Motor neuron (in vitro differentiated cells): ENCODE results near the gene PRMT7. TPM values are rescaled to one million over a fixed set of nuclear protein-coding genes. Genes with fewer than 3 reads are reported as not detected.
A peak's percentile ranks its signal among the peaks of the same experiment; 100 is the strongest.
"Not testable (repeated sequence)": the region's sequence is repeated elsewhere in the genome, so short reads cannot be mapped to it uniquely, and the experiment has no call there.

Experiments used
- ATAC-seq, 8 experiments: fragments of 200-7000 bp; cut with Tn5 transposase; replicated peaks in 6 of 8; 2 replicates each; pipeline ENCODE4 v1.8.0; 2021; ENCODE audit warnings: mild to moderate bottlenecking in 8 of 8, moderate library complexity in 8 of 8
- H3K27ac ChIP-seq, 2 donors: fragments of 250-450 bp; sonication (Bioruptor Pico); 2 replicates each; pipeline ENCODE4 v1.9.0; 2021; ENCODE audit warnings: antibody characterized with exemption in 2 of 2, mild to moderate bottlenecking in 2 of 2, moderate library complexity in 1 of 2
- H3K4me1 ChIP-seq, 2 donors: fragments of 250-450 bp; sonication (Bioruptor Pico); replicated peaks in 1 of 2; 2 replicates each; pipeline ENCODE4 v1.6.1; 2021; ENCODE audit warnings: antibody characterized with exemption in 2 of 2, mild to moderate bottlenecking in 2 of 2, moderate library complexity in 1 of 2
- H3K4me3 ChIP-seq, 5 donors: fragments of 250-450 bp; sonication (Bioruptor Pico); 2 replicates each; pipeline ENCODE4 v1.9.0; 2021; ENCODE audit warnings: antibody characterized with exemption in 5 of 5, mild to moderate bottlenecking in 5 of 5, moderate library complexity in 4 of 5
- WGBS, 10 experiments: fragments of 450-650 bp; shearing (Covaris generic); methylation state at CpG; one replicate each; pipeline ENCODE4 v1.0.0; 2022; 5-methylcytosine and 5-hydroxymethylcytosine counted together
- in situ Hi-C, 9 experiments: fragments of 400-800 bp; cut with MboI; loops; one replicate each; pipeline ENCODE4 v1.15.0; 2021; ENCODE audit warnings: low sequenced_read_pairs in 9 of 9, low pct_unique_long_range_greater_than_20kb in 2 of 9; ENCODE audit not compliant: unreplicated experiment in 9 of 9
- total RNA-seq, 8 experiments: library from RNA; unstranded; fragments of 300-600 nt; gene quantifications; 2 replicates each; pipeline versions ENCODE4 v1.2.3 to v1.2.4, GENCODE V29; 2022

PRMT7 gene
- total RNA-seq, 8 experiments from 2014 or later: 28.3 to 76.4 (median 37.3) TPM

DNA sequence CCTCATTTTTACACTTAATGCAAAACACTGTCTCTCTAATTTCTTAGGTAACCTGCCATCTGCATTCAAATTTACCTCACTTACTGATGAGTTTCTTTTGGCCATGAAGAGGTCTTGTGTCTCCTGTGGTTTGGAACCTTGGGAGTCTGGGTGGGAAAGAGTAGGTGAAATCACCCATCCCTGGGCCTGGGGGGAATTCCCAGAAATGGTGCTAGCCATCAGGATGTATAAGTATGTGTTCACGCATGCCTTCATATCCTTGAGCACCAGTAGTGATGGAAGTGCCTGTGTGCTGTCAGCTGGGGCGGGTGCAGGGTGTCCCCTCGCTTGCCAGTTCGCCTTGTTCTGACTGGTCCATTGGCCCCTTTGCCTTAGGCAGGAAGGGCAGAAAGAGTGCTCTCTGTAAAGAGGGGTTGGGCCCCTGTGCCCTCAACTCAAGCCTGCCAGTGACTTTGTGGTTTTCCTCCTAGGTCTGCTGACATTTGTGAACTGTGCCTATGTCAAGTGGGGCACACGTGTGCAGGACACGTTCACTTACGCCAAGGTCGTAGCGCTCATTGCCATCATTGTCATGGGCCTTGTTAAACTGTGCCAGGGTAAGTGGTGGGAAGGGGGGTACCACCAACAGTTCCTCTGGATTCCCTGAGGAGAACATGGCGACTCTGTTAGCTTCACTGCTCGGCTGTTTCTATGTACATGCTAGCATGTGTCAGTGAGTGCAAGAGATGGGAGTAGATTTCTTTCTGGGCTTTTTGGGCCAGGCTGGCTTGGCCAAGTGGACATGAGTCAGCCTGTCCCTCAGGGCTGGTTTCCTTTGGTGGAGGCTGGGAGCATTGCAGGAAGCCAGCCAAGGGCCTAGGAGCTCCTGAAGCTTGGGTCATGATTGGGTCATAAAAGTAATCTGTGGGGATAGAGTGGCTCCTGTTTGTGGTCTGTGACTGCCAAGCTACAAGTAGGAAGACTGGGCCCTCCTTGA lies 23.3 kb upstream of the PRMT7 start:
- H3K27ac ChIP-seq: no peak overlapping the region
- ATAC-seq: peak in 3 of 8 experiments; percentile 39 to 92 (median 91)
- in situ Hi-C loops: no loop called here

DNA sequence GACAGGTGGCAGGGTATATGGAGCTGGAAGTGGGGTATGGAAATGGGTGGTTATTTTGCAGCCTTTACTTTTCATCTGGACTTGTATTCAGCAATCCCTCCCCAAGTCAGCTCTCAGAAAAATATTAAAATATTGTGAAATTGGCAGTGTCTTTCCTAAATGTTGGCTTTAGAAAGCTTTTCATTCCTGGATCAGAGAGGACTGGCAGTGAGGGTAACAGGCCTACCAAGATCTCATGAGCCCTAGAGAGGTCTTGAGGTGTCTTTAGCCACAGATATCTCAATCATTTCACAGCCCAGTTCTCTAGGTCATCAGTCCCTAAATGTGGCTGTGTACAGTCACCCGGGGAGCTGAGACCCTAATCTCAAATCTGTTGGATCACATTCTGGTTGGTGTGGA lies 22.6 kb upstream of the PRMT7 start:
- no peak for ATAC-seq
- WGBS, 10 experiments: 71 to 100% (median 100%) methylated on average over 1 of the region's 1 CpG; no CpG with 5 or more reads in 7 of the 10 experiments
- no peak overlapping the region for H3K4me3 ChIP-seq
- in situ Hi-C loops: no loop called here
- no peak overlapping the region for H3K27ac ChIP-seq
- H3K4me1 ChIP-seq: no peaks in the 10 kb centered on the region

More for the DNA sequence above, 23.3 kb upstream of the PRMT7 start:
- 88 to 95% (median 94%) methylated on average over 3 to 8 of the region's 11 CpGs; no CpG with 5 or more reads in 6 of the 10 experiments for WGBS, 10 experiments
- H3K4me1 ChIP-seq: no peaks in the 10 kb centered on the region
- no peak overlapping the region for H3K4me3 ChIP-seq

DNA sequence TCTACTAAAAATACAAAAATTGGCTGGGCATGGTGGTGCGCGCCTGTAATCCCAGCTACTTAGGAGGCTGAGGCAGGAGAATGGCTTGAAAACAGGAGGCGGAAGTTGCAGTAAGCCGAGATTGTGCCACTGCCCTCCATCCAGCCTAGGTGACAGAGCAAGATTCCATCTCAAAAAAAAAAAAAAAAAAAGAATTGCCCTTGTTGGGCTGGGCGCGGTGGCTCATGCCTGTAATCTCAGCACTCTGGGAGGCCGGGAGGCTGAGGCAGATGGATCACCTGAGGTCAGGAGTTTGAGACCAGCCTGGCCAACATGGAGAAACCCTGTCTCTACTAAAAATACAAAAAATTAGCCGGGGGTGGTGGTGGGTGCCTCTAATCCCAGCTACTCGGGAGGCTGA lies 22.0 kb upstream of the PRMT7 start:
- in situ Hi-C loops, H3K4me3 ChIP-seq, ATAC-seq, H3K27ac ChIP-seq, H3K4me1 ChIP-seq: not testable (repeated sequence)
- WGBS, 10 experiments: 0 to 100% (median 85%) methylated on average over 1 to 8 of the region's 9 CpGs; no CpG with 5 or more reads in 4 of the 10 experiments

DNA sequence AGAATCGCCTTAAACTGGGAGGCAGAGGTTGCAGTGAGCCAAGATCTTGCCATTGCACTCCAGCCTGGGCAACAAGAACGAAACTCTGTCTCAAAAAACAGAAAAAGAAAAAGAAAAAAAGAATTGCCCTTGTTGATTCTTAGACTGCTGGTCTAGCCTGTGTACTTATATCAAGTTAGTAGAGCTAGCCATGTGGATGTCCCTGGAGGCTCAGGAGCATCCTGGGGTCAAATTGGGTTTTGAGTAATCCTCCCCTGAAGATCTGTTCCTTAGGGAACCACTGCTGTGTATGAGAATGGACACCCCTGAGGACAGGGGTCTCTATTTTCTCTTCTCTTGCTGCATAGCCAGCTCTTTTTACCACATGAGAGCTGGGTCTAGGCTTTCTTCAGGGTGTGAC lies 21.6 kb upstream of the PRMT7 start:
- H3K4me3 ChIP-seq: no peak overlapping the region
- no peak overlapping the region for H3K27ac ChIP-seq
- WGBS, 10 experiments: 80 to 100% (median 100%) methylated on average over 1 to 2 of the region's 2 CpGs; no CpG with 5 or more reads in 5 of the 10 experiments
- in situ Hi-C loops: no loop called here
- no peaks in the 10 kb centered on the region for H3K4me1 ChIP-seq
- ATAC-seq: no peak

DNA sequence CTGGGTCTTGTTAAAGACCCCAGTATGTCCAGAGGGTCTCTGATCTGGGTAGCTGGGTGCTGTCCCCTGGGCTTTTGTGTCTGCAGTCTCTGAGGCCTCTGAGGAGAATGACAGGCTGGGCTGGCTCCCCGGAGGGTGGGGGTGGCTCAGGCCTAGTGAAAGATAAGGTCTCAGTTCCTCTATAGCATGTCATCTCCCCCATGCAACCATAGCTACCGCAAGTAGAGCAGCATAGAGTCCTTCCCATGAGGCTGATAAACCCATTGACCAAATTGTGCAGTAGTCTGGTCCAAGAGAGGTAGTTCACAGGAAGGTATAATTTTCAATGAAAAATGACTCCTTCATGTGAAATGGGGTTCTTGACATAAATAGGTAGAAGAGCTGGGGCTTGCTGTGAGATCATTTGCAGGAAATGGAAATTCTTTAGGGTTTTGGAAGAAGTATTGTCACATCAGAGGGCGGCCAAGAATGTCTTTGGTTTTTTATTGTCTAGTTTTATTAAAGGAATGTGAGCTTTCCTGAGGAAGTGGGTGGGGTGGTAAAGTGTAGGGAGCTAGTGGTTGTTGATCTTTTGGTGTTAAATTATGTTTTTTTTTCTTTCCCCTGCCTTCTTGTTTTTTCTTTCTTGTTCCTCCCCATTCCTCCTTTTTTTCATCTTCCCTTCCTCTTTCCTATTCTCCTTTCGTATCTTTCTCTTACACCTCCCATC lies 21.0 kb upstream of the PRMT7 start:
- in situ Hi-C loops: no loop called here
- ATAC-seq: peak in 1 of 8 experiments; percentile 6
- no peaks in the 10 kb centered on the region for H3K4me1 ChIP-seq
- WGBS, 10 experiments: 72 to 94% (median 91%) methylated on average over 2 to 4 of the region's 4 CpGs; no CpG with 5 or more reads in 1 of the 10 experiments
- H3K27ac ChIP-seq: no peak overlapping the region
- H3K4me3 ChIP-seq: no peak overlapping the region

DNA sequence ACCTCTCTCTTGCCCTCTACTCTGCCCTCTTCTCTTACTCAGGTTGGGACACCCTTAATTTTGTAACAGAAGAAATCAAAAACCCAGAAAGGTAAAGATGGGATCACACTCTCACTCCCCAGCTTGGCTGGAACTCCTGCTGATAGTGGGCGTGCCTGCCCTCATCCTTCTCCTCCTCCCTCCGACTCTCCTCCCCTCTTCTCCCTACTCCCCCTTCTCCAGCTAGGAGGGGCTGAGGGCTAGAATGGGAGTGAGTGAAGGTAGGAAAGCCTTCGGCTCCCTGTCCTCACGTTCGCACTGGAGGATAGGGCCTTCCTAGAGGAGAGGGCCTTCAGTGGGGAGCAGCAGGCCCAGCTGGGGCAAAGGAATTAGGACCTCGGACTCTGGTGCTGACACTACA lies 20.4 kb upstream of the PRMT7 start:
- H3K4me1 ChIP-seq: no peaks in the 10 kb centered on the region
- no peak overlapping the region for H3K27ac ChIP-seq
- WGBS, 10 experiments: 0 to 83% (median 70%) methylated on average over 1 of the region's 6 CpGs; no CpG with 5 or more reads in 6 of the 10 experiments
- in situ Hi-C loops: no loop called here
- H3K4me3 ChIP-seq: no peak overlapping the region
- no peak for ATAC-seq

DNA sequence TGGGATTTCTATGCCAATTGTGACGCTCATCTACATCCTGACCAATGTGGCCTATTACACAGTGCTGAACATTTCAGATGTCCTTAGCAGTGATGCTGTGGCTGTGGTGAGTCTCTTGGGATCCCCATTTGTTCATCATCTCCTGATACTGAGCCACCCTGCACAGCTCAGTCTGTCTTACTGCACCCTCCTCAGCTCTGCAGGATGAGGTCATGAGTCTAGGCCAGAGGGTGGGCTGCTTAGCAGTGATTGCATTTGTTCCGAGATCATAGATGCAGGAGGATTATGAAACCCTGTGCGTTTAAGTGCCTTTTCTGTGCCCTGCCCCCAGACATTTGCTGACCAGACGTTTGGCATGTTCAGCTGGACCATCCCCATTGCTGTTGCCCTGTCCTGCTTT lies 19.6 kb upstream of the PRMT7 start:
- no peak overlapping the region for H3K27ac ChIP-seq
- 0 to 100% (median 85%) methylated on average over 1 to 2 of the region's 4 CpGs; no CpG with 5 or more reads in 4 of the 10 experiments for WGBS, 10 experiments
- in situ Hi-C loops: no loop called here
- no peak overlapping the region for H3K4me3 ChIP-seq
- ATAC-seq: peak in 2 of 8 experiments; percentile 66 to 93
- no peaks in the 10 kb centered on the region for H3K4me1 ChIP-seq

DNA sequence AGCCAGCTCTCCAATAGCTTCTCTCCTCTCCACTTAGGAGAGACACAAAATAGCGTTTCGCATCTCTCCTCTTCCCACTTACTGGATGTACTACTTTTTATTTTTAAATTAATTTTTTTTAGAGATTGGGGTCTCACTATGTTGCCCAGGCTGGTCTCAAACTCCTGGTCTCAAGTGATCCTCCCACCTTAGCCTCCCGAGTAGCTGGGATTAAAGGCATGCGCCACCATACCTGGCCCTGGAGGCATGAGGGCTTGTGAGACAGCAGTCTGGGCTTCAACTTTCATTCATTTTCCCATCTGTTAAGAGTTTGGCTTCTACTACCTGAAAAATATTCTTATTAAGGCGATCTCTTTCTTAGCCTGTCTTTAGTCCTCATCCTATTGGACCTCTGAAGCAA lies 18.4 kb upstream of the PRMT7 start:
- ATAC-seq: no peak
- in situ Hi-C loops: no loop called here
- Histone ChIP-seq H3K27ac (no peak overlapping the region), H3K4me3 (no peak overlapping the region), H3K4me1 (no peaks in the 10 kb centered on the region)
- WGBS, 10 experiments: 80 to 100% (median 93%) methylated on average over 1 to 5 of the region's 5 CpGs; no CpG with 5 or more reads in 2 of the 10 experiments

DNA sequence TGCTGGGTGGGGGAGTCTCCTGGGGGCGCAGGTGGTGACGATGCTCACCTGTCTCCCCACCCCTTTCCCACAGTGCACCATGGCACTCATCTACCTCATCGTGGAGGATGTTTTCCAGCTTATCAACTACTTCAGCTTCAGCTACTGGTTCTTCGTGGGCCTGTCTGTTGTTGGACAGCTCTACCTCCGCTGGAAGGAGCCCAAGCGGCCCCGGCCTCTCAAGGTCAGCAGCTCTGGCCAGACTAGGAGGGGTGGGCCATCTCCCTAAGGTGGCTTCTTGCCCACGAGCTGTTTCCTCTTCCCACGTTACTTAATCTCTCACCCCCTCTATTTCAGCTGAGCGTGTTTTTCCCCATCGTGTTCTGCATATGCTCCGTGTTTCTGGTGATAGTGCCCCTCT lies 14.5 kb upstream of the PRMT7 start:
- in situ Hi-C loops: no loop called here
- Histone ChIP-seq H3K27ac (no peak overlapping the region), H3K4me1 (no peaks in the 10 kb centered on the region), H3K4me3 (no peak overlapping the region)
- 60 to 100% (median 91%) methylated on average over 1 to 6 of the region's 12 CpGs; no CpG with 5 or more reads in 3 of the 10 experiments for WGBS, 10 experiments
- ATAC-seq: no peak

DNA sequence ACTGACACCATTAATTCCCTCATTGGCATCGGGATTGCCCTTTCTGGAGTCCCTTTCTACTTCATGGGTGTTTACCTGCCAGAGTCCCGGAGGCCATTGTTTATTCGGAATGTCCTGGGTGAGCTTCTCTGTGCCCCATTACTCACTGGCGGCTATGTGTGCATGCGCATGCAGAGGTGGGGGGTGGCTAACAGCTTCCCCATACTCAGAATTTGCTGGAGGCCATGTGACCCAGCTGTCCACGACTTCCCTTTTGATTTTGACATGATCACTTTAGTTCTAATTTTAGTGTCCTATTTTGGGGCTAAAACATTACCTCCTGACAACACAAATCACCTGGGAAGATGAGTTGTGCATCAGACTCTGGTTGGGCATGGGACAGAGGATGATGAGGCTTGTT lies 14.1 kb upstream of the PRMT7 start:
- 0 to 100% (median 82%) methylated on average over 1 to 5 of the region's 6 CpGs for WGBS, 10 experiments
- peak in 3 of 8 experiments; percentile 6 to 33 (median 11) for ATAC-seq
- Histone ChIP-seq H3K4me3 (no peak overlapping the region), H3K27ac (no peak overlapping the region), H3K4me1 (no peaks in the 10 kb centered on the region)
- in situ Hi-C loops: no loop called here

DNA sequence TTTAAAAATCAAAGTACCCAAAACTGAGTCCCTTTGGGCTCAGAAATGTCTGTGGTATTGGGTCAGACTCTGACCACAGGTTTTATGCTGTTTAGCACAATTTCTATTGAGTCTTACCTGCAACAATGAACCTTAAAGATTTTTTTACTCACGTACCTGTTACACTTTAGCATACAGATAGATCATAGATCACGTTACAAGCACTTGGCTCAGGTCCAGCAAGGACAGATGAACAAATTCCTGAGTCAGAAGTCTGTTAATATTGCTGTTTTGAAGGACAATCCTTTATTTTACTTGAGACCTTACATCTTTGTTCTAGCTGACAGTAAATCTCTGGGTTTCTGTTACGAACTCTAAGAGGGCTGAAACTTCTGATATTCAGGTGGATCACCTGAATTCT lies 12.9 kb upstream of the PRMT7 start:
- Histone ChIP-seq H3K4me1 (no peaks in the 10 kb centered on the region), H3K27ac (no peak overlapping the region), H3K4me3 (no peak overlapping the region)
- 0 to 100% (median 88%) methylated on average over 1 to 3 of the region's 3 CpGs for WGBS, 10 experiments
- no peak for ATAC-seq
- in situ Hi-C loops: no loop called here

DNA sequence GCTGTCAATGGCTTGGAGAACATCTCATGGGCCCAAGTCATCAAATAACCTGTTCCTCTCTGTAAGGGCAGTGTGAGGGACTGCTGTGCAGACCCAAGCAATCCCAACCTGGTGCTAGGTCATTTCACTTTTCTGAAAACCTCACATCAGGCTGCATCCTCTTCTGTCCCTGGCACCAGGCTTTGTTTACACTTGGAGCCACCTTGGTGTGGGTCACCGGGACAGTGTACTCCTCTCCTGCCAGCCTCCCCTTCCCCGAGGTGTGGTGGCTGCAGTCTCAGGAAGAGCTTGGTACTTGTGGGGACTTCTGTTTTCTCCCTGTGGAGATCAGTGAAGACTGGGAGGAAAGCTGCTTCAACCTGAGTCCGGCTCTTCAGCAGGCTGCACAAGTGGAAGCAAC lies 12.5 kb upstream of the PRMT7 start:
- Histone ChIP-seq H3K4me1 (no peaks in the 10 kb centered on the region), H3K27ac (no peak overlapping the region), H3K4me3 (no peak overlapping the region)
- WGBS, 10 experiments: 83 to 100% (median 88%) methylated on average over 1 to 3 of the region's 3 CpGs; no CpG with 5 or more reads in 6 of the 10 experiments
- in situ Hi-C loops: no loop called here
- ATAC-seq: no peak

DNA sequence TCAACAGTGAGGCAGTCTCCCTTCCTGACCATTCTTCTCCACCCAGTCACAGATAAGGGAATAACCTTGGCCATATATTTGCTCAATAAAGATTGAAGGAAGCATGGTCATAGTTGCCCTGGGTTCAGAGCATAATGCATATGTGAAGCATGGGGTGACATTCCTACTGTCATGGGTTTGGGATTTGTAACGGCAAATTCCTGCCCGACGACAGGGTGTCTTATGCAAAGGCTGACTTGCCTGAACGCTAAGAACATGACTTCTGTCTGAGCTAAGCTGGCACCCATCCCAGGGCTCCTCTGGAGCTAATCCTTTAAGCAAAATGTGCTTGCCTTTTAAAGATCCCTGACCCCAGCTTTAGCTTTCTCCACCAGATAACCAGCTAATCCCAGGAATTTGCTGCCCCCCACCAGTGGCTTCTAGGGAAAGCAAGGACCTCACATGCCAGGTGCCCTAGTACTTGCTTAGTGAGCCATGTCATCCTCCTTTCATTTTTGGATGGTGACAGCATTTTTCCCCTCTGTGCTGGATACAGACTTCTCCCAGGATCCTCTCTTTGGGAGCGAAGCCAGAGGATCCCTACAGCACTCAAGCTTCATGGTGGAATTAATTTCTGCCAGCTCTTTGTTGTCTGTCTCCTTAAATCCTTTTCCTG lies 11.8 kb upstream of the PRMT7 start:
- Histone ChIP-seq H3K4me3 (no peak overlapping the region), H3K27ac (no peak overlapping the region), H3K4me1 (no peaks in the 10 kb centered on the region)
- 25 to 100% (median 76%) methylated on average over 1 to 5 of the region's 5 CpGs; no CpG with 5 or more reads in 3 of the 10 experiments for WGBS, 10 experiments
- ATAC-seq: peak in 3 of 8 experiments; percentile 36 to 63 (median 56)
- in situ Hi-C loops: no loop called here
